Measurements from ENCODE around the gene ZNF324. TPM values are rescaled to one million over a fixed set of nuclear protein-coding genes. Genes with fewer than 3 reads are reported as not detected.

ZNF324 gene
- total and polyA plus RNA-seq, 2 of the 13 experiments (the other 11 are each of a cell fraction or from before 2014, with no cell fraction given): 1.1 to 4.7 TPM

DNA sequence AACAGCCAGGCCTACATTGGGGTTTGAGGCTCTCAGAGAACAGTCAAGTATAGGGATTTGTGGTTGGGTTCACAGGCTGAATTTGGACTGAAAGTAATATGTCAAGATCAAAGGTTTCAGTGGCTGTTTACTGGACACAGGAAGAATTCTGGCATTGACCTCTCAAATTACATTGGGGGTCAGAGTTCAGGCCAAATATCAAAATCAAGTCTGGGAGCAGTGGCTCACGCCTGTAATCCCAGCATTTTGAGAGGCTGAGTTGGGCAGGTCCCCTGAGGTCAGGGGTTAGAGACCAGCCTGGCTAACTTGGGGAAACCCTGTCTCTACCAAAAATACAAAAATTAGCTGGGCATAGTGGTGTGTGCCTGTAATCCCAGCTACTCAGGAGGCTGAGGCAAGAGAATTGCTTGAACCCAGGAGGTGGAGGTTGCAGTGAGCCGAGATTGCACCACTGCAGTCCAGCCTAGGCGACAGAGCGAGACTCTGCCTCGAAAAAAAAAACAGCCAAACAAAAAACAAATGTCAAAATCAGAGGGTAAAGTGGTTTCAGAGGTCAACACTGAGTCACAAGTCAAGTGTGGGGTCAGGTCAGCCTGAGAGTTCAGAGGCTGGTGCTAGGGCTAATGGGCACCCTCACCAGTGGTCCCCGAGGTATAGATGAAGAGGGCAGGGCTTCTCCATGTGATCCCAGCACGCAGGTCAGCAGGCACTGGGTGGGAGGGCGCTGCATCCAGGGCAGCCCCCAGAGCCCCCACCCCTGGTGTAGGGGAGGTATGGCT is 43.4 kb downstream of the ZNF324 start (continued):
- TF ChIP-seq, protein P1, sequence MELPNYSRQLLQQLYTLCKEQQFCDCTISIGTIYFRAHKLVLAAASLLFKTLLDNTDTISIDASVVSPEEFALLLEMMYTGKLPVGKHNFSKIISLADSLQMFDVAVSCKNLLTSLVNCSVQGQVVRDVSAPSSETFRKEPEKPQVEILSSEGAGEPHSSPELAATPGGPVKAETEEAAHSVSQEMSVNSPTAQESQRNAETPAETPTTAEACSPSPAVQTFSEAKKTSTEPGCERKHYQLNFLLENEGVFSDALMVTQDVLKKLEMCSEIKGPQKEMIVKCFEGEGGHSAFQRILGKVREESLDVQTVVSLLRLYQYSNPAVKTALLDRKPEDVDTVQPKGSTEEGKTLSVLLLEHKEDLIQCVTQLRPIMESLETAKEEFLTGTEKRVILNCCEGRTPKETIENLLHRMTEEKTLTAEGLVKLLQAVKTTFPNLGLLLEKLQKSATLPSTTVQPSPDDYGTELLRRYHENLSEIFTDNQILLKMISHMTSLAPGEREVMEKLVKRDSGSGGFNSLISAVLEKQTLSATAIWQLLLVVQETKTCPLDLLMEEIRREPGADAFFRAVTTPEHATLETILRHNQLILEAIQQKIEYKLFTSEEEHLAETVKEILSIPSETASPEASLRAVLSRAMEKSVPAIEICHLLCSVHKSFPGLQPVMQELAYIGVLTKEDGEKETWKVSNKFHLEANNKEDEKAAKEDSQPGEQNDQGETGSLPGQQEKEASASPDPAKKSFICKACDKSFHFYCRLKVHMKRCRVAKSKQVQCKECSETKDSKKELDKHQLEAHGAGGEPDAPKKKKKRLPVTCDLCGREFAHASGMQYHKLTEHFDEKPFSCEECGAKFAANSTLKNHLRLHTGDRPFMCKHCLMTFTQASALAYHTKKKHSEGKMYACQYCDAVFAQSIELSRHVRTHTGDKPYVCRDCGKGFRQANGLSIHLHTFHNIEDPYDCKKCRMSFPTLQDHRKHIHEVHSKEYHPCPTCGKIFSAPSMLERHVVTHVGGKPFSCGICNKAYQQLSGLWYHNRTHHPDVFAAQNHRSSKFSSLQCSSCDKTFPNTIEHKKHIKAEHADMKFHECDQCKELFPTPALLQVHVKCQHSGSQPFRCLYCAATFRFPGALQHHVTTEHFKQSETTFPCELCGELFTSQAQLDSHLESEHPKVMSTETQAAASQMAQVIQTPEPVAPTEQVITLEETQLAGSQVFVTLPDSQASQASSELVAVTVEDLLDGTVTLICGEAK (IDR thresholded peaks at IDR 0.05): no peak
- TF ChIP-seq, protein P1 (CRISPR knock-in tag; IDR thresholded peaks at IDR 0.05): no peak
- TF ChIP-seq, protein P2, sequence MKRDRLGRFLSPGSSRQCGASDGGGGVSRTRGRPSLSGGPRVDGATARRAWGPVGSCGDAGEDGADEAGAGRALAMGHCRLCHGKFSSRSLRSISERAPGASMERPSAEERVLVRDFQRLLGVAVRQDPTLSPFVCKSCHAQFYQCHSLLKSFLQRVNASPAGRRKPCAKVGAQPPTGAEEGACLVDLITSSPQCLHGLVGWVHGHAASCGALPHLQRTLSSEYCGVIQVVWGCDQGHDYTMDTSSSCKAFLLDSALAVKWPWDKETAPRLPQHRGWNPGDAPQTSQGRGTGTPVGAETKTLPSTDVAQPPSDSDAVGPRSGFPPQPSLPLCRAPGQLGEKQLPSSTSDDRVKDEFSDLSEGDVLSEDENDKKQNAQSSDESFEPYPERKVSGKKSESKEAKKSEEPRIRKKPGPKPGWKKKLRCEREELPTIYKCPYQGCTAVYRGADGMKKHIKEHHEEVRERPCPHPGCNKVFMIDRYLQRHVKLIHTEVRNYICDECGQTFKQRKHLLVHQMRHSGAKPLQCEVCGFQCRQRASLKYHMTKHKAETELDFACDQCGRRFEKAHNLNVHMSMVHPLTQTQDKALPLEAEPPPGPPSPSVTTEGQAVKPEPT (CRISPR knock-in tag; IDR thresholded peaks at IDR 0.05; ENCODE audit: low read depth): no peak
- no peak for TF ChIP-seq PCBP2 (optimal IDR thresholded peaks at IDR 0.05; ENCODE audit: low read depth, low read length, poor library complexity, severe bottlenecking)
- no peak for TF ChIP-seq TOE1 (CRISPR knock-in tag; IDR thresholded peaks at IDR 0.05)
- no peak for TF ChIP-seq NFKBIZ (CRISPR knock-in tag; IDR thresholded peaks at IDR 0.05)
- peak; percentile 45; the same call in 1 of the 2 replicates for TF ChIP-seq ARID3A (IDR thresholded peaks at IDR 0.05; ENCODE audit: low read depth, low read length)
- no peak for TF ChIP-seq ZNF674 (CRISPR knock-in tag; IDR thresholded peaks at IDR 0.05; ENCODE audit: low read depth)
- TF ChIP-seq ZNF460 (CRISPR knock-in tag; IDR thresholded peaks at IDR 0.05; ENCODE audit: borderline replicate concordance): no peak
- TF ChIP-seq ZNF282 (IDR thresholded peaks at IDR 0.05; ENCODE audit: partially characterized antibody): no peak
- TF ChIP-seq ZFP90 (CRISPR knock-in tag; IDR thresholded peaks at IDR 0.05; ENCODE audit: borderline replicate concordance): no peak
- TF ChIP-seq SRY (CRISPR knock-in tag; IDR thresholded peaks at IDR 0.05): no peak
- TF ChIP-seq ETV5 (CRISPR knock-in tag; IDR thresholded peaks at IDR 0.05; ENCODE audit: borderline replicate concordance): peak; percentile 30; the same call in 1 of the 2 replicates
- TF ChIP-seq SSRP1 (CRISPR knock-in tag; IDR thresholded peaks at IDR 0.05): no peak
